NCI-H226 (cell line): ENCODE results near the gene ZKSCAN1.
"Not testable (repeated sequence)": the region's sequence is repeated elsewhere in the genome, so short reads cannot be mapped to it uniquely, and the experiment has no call there.

Experiments used
- DNase-seq: peaks from one replicate; pipeline ENCODE4 v3.0.0-alpha.2; 2015

The ZKSCAN1 gene

GRCh38 chr7:100003711-100004661 is 11.4 kb upstream of the ZKSCAN1 start:
- DNase-seq: no peak

- no peak for DNase-seq
Measured at GRCh38 chr7:100007887-100008286, 7.5 kb upstream of the ZKSCAN1 start.

GRCh38 chr7:100008525-100008924 is 6.9 kb upstream of the ZKSCAN1 start:
- no peak for DNase-seq

DNA sequence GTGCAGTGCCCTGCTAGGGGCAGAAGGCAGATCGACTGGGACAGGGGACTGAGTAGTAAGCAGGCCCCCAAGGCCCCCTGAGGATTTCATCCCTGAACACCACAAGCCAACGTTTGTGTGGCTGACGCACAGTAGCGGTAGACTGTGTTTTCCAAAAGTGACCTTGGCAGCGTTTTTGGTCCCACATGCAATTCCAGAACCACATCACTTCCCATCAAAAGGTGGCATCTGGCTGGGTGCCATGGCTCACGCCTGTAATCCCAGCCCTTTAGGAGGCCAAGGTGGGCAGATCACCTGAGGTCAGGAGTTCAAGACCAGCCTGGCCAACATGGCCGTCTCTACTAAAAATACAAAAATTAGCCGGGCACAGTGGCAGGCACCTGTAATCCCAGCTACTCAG is 5.4 kb upstream of the ZKSCAN1 start:
- not testable (repeated sequence) for DNase-seq

GRCh38 chr7:100010901-100011300 is 4.5 kb upstream of the ZKSCAN1 start:
- no peak for DNase-seq

DNA sequence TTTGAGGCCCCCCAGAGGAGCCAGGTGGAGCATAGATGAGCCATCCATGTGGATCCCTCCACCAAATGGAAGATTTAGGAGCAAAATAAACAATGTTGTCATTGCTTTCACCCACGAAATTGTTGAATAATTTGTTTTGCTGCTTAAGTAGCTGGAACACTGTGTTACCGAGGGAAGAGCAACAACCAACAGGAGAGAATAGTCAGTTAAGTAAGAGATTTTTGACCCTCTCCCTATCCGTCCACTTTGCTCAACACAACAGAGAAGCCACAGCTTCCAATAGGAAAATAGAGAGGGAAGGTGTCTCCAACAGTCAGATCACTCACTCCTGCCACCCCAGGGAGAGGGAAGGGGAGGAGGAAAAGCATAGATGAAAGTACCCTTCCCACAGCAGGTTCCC is 3.9 kb upstream of the ZKSCAN1 start:
- DNase-seq: no peak

GRCh38 chr7:100012385-100013327 is 2.7 kb upstream of the ZKSCAN1 start:
- DNase-seq: not testable (repeated sequence)

- DNase-seq: no peak
Measured at GRCh38 chr7:100013328-100013676, 2.1 kb upstream of the ZKSCAN1 start.

DNA sequence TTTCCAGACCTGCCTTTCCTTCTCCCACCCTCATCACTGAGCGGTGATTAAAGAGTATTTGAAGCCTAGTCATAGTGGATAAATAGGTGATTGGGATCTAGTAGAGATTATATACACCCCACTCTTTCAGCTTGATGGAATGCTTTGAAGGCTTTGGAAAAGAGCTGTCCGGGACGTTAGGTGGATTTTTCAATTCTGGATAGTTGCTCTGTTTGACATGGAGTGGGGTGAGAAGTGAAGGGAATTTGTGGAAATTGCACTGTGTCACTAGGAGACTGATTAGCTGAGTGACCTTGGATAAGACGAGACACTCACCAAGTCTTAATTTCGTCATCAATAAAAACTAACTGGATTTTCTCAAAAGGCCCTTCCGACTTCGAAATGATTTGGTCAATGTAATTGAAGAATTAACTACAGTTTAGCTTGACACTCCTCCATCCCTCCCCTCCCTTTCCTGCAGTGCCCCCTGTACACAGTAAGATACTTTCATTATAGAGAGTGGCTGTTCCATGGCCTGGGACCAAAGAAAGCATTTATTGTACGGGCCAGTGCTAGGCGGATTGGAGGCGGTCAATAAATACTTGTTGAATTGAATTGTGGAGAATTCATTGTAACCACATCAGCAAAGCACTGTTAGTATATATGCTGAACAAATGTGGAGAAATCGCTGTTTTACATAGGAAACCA is 962 bp downstream of the ZKSCAN1 start:
- DNase-seq: no peak

DNA sequence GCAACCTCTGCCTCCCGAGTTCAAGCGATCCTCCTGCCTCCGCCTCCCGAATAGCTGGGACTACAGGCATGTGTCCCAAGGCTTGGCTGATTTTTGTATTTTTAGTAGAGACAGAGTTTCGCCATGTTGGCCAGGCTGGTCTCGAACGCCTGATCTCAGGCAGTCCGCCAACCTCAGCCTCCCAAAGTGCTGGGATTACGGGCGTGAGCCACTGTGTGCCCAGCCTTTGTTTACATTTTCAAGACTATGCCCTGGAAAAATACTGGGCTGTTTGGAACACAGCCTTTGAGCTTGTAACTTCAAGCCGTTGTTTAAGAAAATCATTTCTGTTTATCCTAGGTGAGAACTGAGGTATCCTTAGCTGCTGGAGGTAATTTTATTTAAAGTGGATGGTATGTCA is 1.9 kb downstream of the ZKSCAN1 start:
- no peak for DNase-seq

- no peak for DNase-seq
Measured at GRCh38 chr7:100017875-100018274, 2.5 kb downstream of the ZKSCAN1 start.

DNA sequence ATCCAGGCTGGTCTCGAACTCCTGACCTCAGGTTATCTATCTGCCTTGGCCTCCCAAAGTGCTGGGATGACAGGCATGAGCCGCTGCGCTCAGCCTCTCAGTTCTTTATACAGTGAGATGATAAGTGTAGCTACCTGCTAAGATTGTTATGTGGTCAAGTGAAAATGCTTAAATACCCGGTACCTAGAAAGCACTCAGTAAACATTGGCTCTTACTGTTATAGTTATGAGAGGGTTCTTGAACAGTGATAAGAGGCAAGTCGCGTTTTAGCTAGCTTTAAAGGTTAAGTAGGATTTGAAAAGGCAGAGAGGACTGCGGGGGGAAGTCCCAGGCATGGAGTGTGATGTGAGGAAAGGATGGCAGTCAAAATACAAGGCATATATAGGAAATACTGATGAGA is 4.5 kb downstream of the ZKSCAN1 start:
- no peak for DNase-seq

GRCh38 chr7:100021297-100021696 is 5.9 kb downstream of the ZKSCAN1 start:
- DNase-seq: no peak

DNA sequence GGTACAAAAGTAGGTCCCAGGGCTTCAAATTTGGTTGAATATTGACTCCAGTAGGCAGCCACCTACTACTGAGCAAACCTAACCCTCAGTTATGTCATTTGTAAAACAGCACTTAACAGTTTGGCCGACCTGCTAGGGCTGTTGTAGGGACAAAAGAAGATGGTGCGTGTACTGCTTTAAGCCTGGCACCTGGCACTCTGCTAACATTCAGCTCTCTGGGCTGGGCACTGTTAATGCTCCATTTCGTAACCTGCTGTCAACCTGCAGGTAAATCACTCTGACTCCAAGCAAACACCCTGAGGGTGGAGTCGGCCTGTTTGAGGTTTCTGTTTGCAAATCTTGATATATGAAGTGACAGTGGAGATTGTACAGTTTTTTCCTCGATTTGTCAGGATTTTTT is 7.2 kb downstream of the ZKSCAN1 start:
- peak; percentile 3 for DNase-seq

- DNase-seq: no peak
Measured at GRCh38 chr7:100023526-100023925, 8.1 kb downstream of the ZKSCAN1 start.

- DNase-seq: no peak
Measured at GRCh38 chr7:100024020-100024619, 8.7 kb downstream of the ZKSCAN1 start.

DNA sequence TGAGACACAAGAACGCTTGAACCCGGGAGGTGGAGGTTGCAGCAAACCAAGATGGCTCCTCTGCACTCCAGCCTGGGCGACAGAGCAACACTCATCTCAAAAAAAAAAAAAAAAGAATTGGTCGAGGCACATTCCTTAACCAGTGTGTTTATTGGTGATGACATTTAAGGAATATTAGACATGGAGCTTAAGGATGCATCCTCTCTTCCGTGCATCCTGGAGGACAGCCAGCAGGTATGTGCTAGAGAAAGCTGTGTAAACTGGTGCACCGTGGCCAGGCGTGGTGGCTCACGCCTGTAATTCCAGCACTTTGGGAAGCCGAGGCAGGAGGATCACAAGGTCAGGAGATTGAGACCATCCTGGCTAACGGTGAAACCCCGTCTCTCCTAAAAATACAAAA is 11.8 kb downstream of the ZKSCAN1 start:
- no peak for DNase-seq

DNA sequence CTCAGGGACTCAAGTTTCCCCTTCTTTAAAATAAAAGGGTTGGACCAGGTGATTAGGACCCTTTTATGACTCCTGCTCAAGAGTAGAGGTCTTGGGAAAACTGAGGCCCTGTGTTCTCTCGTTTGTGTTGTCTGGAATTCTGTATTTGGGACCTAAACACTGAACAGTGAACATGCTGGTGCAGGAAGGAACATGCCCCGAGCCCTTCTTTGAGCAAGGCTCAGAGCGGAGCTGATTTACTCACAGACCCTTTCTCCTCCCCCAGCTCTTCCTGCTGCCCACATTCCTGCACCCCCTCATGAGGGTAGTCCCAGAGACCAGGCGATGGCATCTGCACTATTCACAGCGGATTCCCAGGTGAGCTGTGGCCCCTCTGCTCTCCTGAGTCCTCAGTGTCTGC is 14.2 kb downstream of the ZKSCAN1 start:
- no peak for DNase-seq

DNA sequence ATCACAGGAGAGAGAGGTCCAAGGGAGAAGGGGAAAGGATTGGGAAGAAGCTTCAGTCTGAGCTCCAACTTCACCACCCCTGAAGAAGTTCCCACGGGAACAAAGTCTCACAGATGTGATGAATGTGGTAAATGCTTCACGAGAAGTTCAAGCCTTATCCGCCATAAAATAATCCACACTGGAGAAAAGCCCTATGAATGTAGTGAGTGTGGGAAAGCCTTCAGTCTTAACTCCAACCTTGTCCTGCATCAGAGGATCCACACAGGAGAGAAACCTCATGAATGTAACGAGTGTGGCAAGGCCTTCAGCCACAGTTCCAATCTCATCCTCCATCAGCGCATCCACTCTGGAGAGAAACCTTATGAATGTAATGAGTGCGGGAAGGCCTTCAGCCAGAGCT is 18.1 kb downstream of the ZKSCAN1 start:
- DNase-seq: no peak

DNA sequence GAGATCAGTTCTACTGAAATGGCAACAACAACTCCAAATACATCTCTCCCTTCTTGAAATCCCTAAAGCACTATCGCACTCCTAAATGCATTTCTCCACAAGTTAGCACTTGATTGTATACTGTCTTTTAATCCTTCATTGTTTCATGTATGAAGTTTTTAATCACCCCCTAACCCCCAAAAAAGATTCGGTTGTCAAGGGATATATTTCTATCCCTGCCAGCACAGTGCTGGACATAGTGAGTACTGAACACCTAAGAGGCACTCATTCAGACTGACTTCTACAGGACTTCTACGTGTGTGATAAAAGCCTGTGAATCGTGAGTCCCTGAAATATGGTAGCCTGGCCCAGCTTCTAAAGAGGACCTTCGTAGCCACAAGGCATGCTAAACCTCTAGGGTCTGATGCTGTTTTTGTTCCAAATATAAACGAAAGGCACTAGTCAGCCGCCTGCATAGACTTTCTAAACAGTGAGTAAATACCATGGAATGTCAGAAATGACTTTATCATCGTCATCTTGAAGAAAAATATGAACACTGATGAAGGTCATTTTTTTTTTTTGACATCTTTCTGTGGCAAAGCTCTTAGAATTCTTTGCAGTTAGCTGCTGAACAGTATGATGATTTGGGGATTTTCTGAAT is 19.6 kb downstream of the ZKSCAN1 start:
- DNase-seq: peak; percentile 73

GRCh38 chr7:100035876-100036275 is 20.5 kb downstream of the ZKSCAN1 start:
- no peak for DNase-seq

- DNase-seq: no peak
Measured at GRCh38 chr7:100038326-100038725, 22.9 kb downstream of the ZKSCAN1 start.
